Testis (tissue), 2 donors: ENCODE results near the gene GATA5.

Experiments used
- CTCF ChIP-seq, 3 experiments: fragments of 450-650 bp in 2 of 3; fragments of 200-600 bp in 1 of 3; sonication (generic) in 1 of 3; IDR thresholded peaks; one replicate each; pipeline ENCODE4 v1.5.1; 2016 to 2019; ENCODE audit warnings: antibody characterized with exemption in 3 of 3, mild to moderate bottlenecking in 2 of 3, moderate library complexity in 1 of 3
- POLR2A ChIP-seq: fragments of 450-650 bp; IDR thresholded peaks from one replicate; pipeline ENCODE4 v1.6.1; 2017; ENCODE audit warnings: antibody characterized with exemption, mild to moderate bottlenecking, moderate library complexity

GRCh38 chr20:62428002-62428372 lies 47.8 kb downstream of the GATA5 start:
- TF ChIP-seq CTCF (IDR thresholded peaks at IDR 0.05) (no peak), POLR2A (no peak)
